GM19023 (cell line): Measurements from ENCODE around the gene PABPC1L2A.
"Not testable (repeated sequence)": the region's sequence is repeated elsewhere in the genome, so short reads cannot be mapped to it uniquely, and the experiment has no call there.

Source experiments
- ATAC-seq: cut with Tn5 transposase; IDR thresholded peaks from one replicate; pipeline ENCODE4 v1.9.1; 2021; ENCODE audit warnings: mild to moderate bottlenecking, moderate library complexity; ENCODE audit not compliant: unreplicated experiment

The PABPC1L2A gene

DNA sequence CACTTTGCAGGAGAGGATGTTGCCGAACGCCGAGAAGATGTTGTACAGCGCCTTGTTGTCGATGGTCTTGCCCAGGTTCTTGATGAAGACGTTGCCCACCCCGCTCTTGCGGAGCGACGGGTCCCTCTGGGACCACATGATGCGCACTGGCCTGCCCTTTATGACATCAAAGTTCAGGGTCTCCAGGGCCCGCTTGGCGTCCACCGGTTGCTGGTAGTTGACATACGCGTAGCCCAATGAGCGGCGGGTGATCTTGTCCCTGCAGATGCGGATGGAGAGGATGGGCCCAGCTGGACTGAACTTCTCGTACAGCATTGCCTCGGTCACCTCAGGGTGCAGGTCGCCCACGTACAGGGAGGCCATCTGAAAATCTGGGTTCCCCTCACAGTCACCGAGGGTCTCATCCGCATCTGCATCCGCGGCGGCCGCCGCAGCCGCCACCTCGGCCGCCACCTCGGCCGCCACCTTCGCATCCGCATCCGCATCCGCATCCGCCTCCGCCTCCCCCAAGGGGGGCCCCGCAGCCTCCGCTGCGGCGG lies at the start of gene PABPC1L2A:
Gene PABPC1L2A (minus strand): TSS at position 489 of the 539 bp plus-strand sequence. CDS start 126 bp downstream, at position 363.
- not testable (repeated sequence) for ATAC-seq

DNA sequence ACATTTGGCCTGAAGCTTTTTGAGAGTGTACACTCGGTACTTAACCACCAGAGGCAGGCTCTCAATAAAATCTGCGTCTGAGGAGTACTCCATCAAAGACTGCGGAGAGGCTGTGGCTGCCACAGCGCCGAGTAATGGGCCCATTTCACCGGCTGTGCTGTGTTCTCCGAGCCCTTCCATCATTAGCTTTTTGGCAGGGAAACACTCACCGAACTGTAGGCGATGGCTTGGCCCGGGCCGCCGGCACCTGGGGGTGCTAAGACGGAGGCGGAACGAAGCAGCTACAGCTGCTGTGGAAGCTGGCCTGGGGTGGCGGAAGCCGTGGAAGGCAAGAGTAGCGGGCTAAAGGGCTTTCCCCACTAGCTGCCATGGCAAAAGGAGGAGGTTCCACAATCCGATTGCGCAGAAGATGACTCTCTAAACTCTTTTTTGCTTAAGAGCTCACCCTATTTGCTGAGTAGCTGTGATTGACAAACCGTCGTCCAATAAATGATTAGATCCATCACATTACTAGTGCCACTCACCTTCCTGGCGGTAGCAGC lies 48.5 kb upstream of the PABPC1L2A start:
- ATAC-seq, result no peak

DNA sequence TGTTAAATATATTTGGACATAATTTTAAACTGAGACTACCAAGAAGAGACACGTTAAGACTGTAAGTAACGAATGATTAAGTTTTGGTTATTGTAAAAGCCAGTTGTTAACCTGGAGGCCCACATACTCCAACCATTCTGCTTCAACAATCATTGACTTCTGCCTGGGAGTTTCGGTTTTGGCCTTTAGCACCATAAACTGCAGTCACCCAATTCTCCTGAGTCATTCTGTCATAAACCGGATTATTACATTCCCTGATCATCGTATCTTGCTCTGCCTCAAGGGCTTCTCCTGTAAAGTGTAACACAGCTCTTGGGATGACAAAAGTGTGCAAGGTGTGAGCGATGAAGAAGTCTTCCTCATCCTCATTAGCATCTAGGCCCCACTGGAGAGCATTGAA lies 46.9 kb upstream of the PABPC1L2A start:
- no peak for ATAC-seq

DNA sequence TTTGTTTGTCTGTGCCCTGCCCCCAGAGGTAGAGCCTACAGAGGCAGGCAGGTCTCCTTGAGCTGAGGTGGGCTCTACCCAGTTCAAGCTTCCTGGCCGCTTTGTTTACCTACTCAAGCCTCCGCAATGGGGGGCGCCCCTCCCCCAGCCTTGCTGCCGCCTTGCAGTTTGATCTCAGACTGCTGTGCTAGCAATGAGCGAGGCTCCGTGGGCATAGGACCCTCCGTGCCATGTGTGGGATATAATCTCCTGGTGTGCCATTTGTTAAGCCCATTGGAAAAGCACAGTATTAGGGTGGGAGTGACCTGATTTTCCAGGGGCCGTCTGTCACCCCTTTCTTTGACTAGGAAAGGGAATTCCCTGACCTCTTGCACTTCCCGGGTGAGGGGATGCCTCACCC lies 20.2 kb upstream of the PABPC1L2A start:
- ATAC-seq, result not testable (repeated sequence)

DNA sequence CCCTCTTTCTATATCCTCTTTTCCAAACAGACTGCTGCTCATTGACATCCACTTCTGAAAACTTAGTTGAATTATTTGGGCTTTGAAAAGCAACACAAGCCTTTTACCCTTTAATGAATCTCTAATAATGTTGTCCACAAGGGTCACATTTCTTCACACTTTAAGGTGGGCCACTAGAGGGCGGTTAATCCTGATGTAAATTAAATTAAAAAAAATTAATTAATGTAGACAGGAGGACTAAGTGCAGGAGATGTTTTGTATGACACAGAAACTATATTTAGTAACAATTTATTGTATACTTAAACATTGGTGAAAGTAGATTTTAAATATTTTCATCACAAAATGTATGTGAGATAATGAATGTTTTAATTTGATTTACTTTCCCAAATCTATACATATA lies 7.5 kb upstream of the PABPC1L2A start:
- ATAC-seq, result not testable (repeated sequence)

DNA sequence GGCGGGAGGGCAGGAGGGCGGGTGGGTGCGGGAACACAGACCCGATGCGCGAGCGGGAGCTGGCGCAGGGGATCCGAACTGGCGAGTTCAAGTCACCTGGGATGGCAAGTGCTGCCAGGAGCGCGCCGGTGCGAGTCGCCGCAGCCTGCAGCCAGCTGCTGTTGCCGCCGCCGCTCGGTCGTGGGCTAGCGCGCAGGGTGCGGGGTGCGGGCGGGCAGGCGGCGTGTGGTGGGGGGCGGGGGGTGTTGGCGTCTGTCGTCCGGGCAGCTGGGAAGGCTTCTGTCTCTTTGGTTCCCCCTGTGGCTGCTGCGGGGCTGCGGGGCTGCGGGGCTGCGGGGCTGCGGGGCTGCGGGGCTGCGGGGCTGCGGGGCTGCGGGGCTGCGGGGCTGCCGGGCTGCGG lies 572 bp upstream of the PABPC1L2A start:
- ATAC-seq, result not testable (repeated sequence)

DNA sequence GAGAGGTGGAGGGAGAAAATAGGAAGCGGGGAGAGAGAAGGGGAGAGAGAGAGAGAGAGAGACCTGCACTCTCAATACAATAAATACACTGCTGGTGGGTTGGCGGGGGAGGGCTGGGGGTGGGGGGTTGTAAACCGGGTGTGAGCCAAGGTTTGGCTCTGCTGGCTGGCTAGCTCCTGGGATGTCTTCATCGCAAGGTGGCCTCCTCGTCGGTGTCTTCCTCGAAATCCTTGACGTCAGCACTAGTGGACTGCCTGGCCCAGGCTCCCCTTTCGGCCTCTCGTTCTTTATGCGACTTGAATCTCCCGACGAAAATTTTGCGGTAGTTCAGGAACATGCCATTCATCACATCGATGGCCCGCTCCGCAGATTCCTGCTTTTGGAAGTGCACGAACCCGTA lies 715 bp downstream of the PABPC1L2A start:
- ATAC-seq, result not testable (repeated sequence)

DNA sequence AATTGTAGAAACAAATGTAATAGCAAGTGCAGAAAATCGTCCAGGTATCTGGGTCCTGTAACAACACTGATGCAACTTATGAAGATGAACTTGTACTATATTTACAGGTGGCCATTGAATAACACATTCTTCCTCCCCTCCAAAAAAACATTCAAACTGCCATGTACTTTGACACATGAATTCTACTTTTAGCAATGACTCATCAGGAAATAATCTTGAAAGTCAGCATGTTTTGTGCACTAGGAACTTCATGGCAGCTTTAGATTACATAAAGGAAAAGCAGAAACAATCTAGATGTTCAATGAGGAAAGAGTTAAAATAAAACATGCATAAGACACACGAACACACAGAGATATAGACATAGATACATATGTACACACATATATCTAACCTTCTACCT lies 2.5 kb downstream of the PABPC1L2A start:
- ATAC-seq, result no peak

DNA sequence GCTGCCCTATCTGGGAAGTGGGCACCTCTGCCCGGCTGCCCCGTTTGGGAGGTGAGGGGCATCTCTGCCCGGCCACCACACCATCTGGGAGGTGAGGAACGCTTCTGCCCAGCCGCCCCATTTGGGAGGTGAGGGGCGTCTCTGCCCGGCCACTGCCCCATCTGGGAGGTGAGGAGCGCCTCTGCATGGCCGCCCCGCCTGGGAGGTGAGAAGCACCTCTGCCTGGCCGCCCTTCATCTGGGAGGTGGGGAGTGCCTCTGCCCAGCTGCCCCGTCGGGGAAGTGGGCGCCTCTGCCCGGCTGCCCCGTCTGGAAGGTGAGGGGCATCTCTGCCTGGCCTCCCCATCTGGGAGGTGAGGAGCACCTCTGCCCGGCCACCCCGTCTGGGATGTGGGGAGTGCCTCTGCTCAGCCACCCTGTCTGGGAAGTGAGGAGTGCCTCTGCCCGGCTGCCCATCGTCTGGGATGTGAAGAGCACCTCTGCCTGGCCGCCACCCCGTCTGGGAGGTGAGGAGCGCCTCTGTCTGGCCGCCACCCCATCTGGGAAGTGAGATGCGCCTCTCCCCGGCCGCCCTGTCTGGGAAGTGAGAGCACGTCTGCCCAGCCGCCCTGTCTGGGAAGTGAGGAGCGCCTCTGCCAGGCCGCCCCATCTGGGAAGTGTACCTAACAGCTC lies 9.8 kb downstream of the PABPC1L2A start:
- ATAC-seq, result no peak

DNA sequence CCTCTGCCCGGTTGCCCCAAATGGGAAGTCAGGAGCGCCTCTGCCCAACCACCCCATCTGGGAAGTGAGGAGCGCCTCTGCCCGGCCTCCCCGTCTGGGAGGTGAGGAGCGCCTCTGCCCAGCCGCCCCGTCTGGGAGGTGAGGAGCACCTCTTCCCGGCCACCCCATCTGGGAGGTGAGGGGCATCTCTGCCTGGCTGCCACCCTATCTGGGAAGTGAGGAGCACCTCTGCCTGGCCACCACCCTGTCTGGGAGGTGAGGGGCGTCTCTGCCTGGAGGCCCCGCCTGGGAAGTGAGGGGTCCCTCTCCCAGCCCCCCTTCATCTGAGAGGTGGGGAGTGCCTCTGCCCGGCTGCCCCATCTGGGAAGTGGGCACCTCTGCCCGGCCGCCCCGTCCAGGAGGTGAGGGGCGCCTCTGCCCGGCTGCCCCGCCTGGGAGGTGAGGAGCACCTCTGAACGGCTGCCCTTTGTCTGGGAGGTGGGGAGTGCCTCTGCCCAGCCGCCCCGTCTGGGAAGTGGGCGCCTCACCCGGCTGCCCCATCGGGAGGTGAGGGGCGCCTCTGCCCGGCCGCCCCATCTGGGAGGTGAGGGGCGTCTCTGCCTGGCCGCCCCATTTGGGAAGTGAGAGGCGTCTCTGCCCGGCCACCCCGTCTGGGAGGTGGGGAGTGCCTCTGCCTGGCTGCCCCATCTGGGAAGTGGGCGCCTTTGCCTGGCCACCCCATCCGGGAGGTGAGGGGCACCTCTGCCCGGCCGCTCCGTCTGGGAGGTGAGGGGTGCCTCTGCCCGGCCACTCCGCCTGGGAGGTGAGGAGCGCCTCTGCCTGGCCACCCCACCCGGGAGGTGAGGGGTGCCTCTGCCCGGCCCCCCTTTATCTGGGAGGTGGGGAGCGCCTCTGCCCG lies 10.6 kb downstream of the PABPC1L2A start:
- no peak for ATAC-seq

DNA sequence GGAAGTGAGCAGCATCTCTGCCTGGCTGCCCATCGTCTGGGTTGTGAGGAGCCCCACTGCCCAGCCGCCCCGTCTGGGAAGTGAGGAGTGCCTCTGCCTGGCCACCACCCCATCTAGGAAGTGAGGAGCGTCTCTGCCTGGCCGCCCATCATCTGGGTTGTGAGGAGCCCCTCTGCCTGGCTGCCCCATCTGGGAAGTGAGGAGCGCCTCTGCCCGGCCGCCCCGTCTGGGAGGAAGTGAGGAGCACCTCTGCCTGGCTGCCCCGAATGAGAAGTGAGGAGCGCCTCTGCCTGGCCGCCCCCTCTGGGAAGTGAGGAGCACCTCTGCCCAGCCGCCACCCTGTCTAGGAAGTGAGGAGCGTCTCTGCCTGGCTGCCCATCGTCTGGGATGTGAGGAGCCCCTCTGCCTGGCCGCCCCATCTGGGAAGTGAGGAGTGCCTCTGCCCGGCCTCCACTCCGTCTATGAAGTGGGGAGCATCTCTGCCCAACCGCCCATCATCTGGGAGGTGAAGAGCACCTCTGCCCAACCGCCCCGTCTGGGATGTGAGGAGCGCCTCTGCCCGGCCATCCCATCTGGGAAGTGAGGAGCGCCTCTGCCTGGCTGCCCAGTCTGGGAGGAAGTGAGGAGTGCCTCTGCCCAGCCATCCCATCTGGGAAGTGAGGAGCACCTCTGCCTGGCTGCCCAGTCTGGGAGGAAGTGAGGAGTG lies 11.4 kb downstream of the PABPC1L2A start:
- not testable (repeated sequence) for ATAC-seq

DNA sequence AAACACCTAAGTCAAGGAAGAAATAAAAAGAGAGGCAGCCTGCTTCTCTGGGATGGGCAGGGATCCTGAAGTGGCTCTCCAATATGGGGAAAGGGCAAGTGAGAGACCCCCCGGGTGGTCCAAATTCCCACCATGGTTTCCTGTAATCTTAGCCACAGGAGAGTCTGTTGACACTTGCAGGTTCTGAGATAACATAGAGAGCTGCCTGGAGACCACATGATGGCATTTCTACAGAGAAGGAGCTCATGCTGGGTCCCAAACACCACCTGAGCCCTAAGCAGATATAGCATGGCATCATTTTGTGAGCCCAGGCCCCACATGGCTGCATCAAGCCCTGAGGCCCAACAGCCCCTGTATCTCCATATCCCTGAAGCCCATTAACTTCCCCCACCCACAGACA lies 50.4 kb downstream of the PABPC1L2A start:
- ATAC-seq, result no peak
